ENCODE results near the gene TPK1. TPM values are rescaled to one million over a fixed set of nuclear protein-coding genes. Genes with fewer than 3 reads are reported as not detected.

TPK1 gene
- total and polyA plus RNA-seq, 2 of the 8 experiments (the other 6 are each of a cell fraction or from before 2014, with no cell fraction given): 1.9 to 2.7 TPM

GRCh38 chr7:144866189-144866588 is 30.3 kb upstream of the TPK1 start:
- H3K36me3 ChIP-seq (ENCODE audit: control insufficient read depth in 2 of 4, insufficient read depth in 4 of 4, low read length in 3 of 4): no peaks in the 10 kb centered on the region
- no peaks in the 10 kb centered on the region for H3K23me2 ChIP-seq (ENCODE audit: low read depth, low read length)
- H3K56ac ChIP-seq (replicated peaks; ENCODE audit: insufficient read length, low read depth, low read length): no peak overlapping the region
- H3K4ac ChIP-seq (replicated peaks; ENCODE audit: insufficient read length, low read depth, low read length): no peak overlapping the region
- no peak overlapping the region for H2AFZ ChIP-seq (ENCODE audit: low read length)
- CTCF ChIA-PET (ENCODE audit: partially characterized antibody): interaction anchor here (0.8 to 1.7 kb wide), 3 partner anchors 149 to 356 kb away, joined by 3 to 5 read pairs (median 3); no protein-coding TSS in a partner anchor
- no peaks in the 10 kb centered on the region for H3K4me1 ChIP-seq (replicated peaks in 1 of 4; ENCODE audit: control insufficient read depth in 3 of 4, insufficient read depth in 4 of 4, low read length in 3 of 4)
- no peak overlapping the region for H2BK120ac ChIP-seq (replicated peaks; ENCODE audit: low read depth, low read length)
- no peaks in the 10 kb centered on the region for H3K27me3 ChIP-seq (replicated peaks in 1 of 4; ENCODE audit: control insufficient read depth in 3 of 4, extremely low read depth in 1 of 4, insufficient read depth in 3 of 4, low read length in 3 of 4)
- no peak overlapping the region for H3K4me3 ChIP-seq (ENCODE audit: extremely low read depth in 1 of 4, insufficient read depth in 2 of 4, low read depth in 3 of 4, low read length in 4 of 4)
- TF ChIP-seq NRF1 (IDR thresholded peaks at IDR 0.05; ENCODE audit: low read depth, low read length) (no peak), CREB1 (IDR thresholded peaks at IDR 0.05) (no peak), POLR2A (IDR thresholded peaks at IDR 0.05; ENCODE audit: control extremely low read depth in 1 of 2, low read depth in 2 of 2, low read length in 2 of 2) (no peak), JUND (IDR thresholded peaks at IDR 0.05; ENCODE audit: low read length) (no peak), GTF2F1 (IDR thresholded peaks at IDR 0.05; ENCODE audit: borderline replicate concordance, low read depth, low read length) (no peak), TAF1 (IDR thresholded peaks at IDR 0.05; ENCODE audit: low read depth, low read length) (no peak), SP2 (IDR thresholded peaks at IDR 0.05; ENCODE audit: low read length) (no peak), BACH1 (IDR thresholded peaks at IDR 0.05; ENCODE audit: low read length) (no peak), MAFK (IDR thresholded peaks at IDR 0.05; ENCODE audit: low read depth, low read length) (no peak)
- no peak for FAIRE-seq
- H3K9me3 ChIP-seq (ENCODE audit: insufficient read depth in 2 of 2, low read depth in 1 of 2, low read length in 1 of 2): no peaks in the 10 kb centered on the region
- no peak overlapping the region for H2BK15ac ChIP-seq (ENCODE audit: low read length)
- no peak overlapping the region for H2BK12ac ChIP-seq (ENCODE audit: low read depth, low read length)
- H3K4me2 ChIP-seq (ENCODE audit: insufficient read depth in 1 of 2, low read depth in 2 of 2, low read length in 2 of 2): no peak overlapping the region
- no peak overlapping the region for H4K8ac ChIP-seq (ENCODE audit: extremely low read depth, insufficient read depth, low read length)
- no peak overlapping the region for H3K18ac ChIP-seq (ENCODE audit: extremely low read depth, low read length)
- 93% methylated on average over 3 of the region's 3 CpGs; no CpG with 5 or more reads in 1 of the 2 experiments for WGBS, 2 experiments (ENCODE audit: extremely low coverage in 1 of 2, insufficient coverage in 1 of 2, insufficient read length in 1 of 2, insufficient replicate concordance in 2 of 2, low coverage in 1 of 2, low lambda C conversion rate in 2 of 2, missing lambda C conversion rate in 1 of 2)
- H2BK5ac ChIP-seq (ENCODE audit: low read depth, low read length): no peak overlapping the region
- H3K9ac ChIP-seq (replicated peaks in 1 of 4; ENCODE audit: extremely low read depth in 1 of 4, low read depth in 3 of 4, low read length in 3 of 4): no peak overlapping the region
- no peak overlapping the region for H4K5ac ChIP-seq (ENCODE audit: insufficient read length, low read depth, low read length)
- H3K14ac ChIP-seq (ENCODE audit: insufficient read length): no peak overlapping the region
- H4K91ac ChIP-seq (replicated peaks; ENCODE audit: insufficient read length, low read length): no peak overlapping the region
- H3K23ac ChIP-seq (ENCODE audit: insufficient read length): no peak overlapping the region
- DNase-seq (ENCODE audit: low read depth in 1 of 2, low spot score in 2 of 2): no peak
- no peaks in the 10 kb centered on the region for H4K20me1 ChIP-seq (replicated peaks in 1 of 2; ENCODE audit: control insufficient read depth in 1 of 2, insufficient read depth in 2 of 2, low read length in 2 of 2)
- H2AK5ac ChIP-seq (ENCODE audit: low read depth, low read length): no peak overlapping the region
- POLR2A ChIA-PET (ENCODE audit: partially characterized antibody): no interaction called here
- no peak overlapping the region for H3K27ac ChIP-seq (ENCODE audit: low read depth, low read length)
- H3K79me1 ChIP-seq (ENCODE audit: low read depth, low read length): no peaks in the 10 kb centered on the region
- no peak overlapping the region for H2BK20ac ChIP-seq (ENCODE audit: low read length)
- no peaks in the 10 kb centered on the region for H3K79me2 ChIP-seq (ENCODE audit: control insufficient read depth in 1 of 2, insufficient read depth in 2 of 2, low read length in 2 of 2)

Data from H1 (cell line).